A549 (cell line): Measurements from ENCODE around the gene MYLK. TPM values are rescaled to one million over a fixed set of nuclear protein-coding genes. Genes with fewer than 3 reads are reported as not detected.

Experiments used
- ATAC-seq, 2 experiments: fragments of 200-7000 bp in 1 of 2; fragments of >200 bp in 1 of 2; cut with Nextera tagmentation in 1 of 2; cut with Tn5 transposase in 1 of 2; 3 replicates each; pipeline versions ENCODE4 v1.8.0 to v1.9.1; 2018 to 2020; ENCODE audit warnings: mild to moderate bottlenecking in 1 of 2, moderate library complexity in 1 of 2
- CTCF ChIA-PET: fragments of 300-600 bp; sonication (Branson Sonifier 250); formaldehyde crosslinking; extraction: SDS; loops from one replicate; lab custom pipeline; 2021; ENCODE audit warnings: antibody characterized with exemption, inconsistent platforms; lab: Yijun Ruan, JAX
- POLR2A ChIA-PET: fragments of 350-600 bp; formaldehyde crosslinking; extraction: SDS; loops from one replicate; lab custom pipeline; 2021; ENCODE audit warnings: antibody characterized with exemption, inconsistent platforms; lab: Yijun Ruan, JAX
- DNase-seq, 2 experiments: peaks; one replicate each; pipeline versions ENCODE4 v3.0.0 to v3.0.0-alpha.2; 2011 to 2016; ENCODE audit warnings: low read depth in 1 of 2, low spot score in 1 of 2
- FAIRE-seq: peaks from 2 replicates; lab custom pipeline; 2011; peaks lifted over from hg19 to GRCh38; lab: Jason Lieb, UNC
- H3K27ac ChIP-seq, 2 experiments: fragments of >200 bp; sonication (Bioruptor Twin); formaldehyde crosslinking; 3 replicates each; pipeline ENCODE4 v1.5.1; 2016 to 2017
- H3K4me1 ChIP-seq: fragments of >200 bp; sonication (Bioruptor Twin); formaldehyde crosslinking; 3 replicates; pipeline ENCODE4 v1.6.1; 2016
- H3K4me2 ChIP-seq: fragments of >200 bp; sonication (Bioruptor Twin); formaldehyde crosslinking; 3 replicates; pipeline ENCODE4 v1.6.1; 2016
- H3K4me3 ChIP-seq: fragments of >200 bp; sonication (Bioruptor Twin); formaldehyde crosslinking; 3 replicates; pipeline ENCODE4 v1.5.1; 2016
- H3K9me3 ChIP-seq: fragments of >200 bp; sonication (Bioruptor Twin); formaldehyde crosslinking; 3 replicates; pipeline ENCODE4 v1.6.1; 2016
- BCL3 ChIP-seq: fragments of >200 bp; sonication (Bioruptor Twin); formaldehyde crosslinking; IDR thresholded peaks from 3 replicates; pipeline ENCODE4 v1.6.1; 2016
- BHLHE40 ChIP-seq: IDR thresholded peaks from 2 replicates; pipeline ENCODE4 v1.6.1; 2012; ENCODE audit warnings: low read depth, low read length, inconsistent platforms
- CHD4 ChIP-seq: fragments of 200-600 bp; sonication (generic); IDR thresholded peaks from 2 replicates; pipeline ENCODE4 v1.6.1; 2016; ENCODE audit warnings: antibody characterized with exemption, mild to moderate bottlenecking, borderline replicate concordance
- CTCF ChIP-seq: fragments of >200 bp; sonication (Bioruptor Twin); formaldehyde crosslinking; IDR thresholded peaks from 3 replicates; pipeline ENCODE4 v1.5.1; 2016
- ELK1 ChIP-seq: fragments of 150-350 bp; IDR thresholded peaks from 2 replicates; pipeline ENCODE4 v1.6.1; 2014; ENCODE audit warnings: low read depth, mild to moderate bottlenecking, low read length
- ESRRA ChIP-seq: fragments of 150-350 bp; IDR thresholded peaks from 2 replicates; pipeline ENCODE4 v1.6.1; 2014; ENCODE audit warnings: mild to moderate bottlenecking, low read length, borderline replicate concordance
- GATA3 ChIP-seq: IDR thresholded peaks from 2 replicates; pipeline ENCODE4 v1.6.1; 2012; ENCODE audit warnings: borderline replicate concordance
- HEYL ChIP-seq: fragments of 250-450 bp; sonication (Bioruptor Pico); IDR thresholded peaks from 2 replicates; pipeline ENCODE4 v1.8.0; 2021; ENCODE audit warnings: mild to moderate bottlenecking, moderate library complexity
- HMGXB4 ChIP-seq: fragments of 250-450 bp; sonication (Bioruptor Pico); IDR thresholded peaks from 2 replicates; pipeline ENCODE4 v1.5.0; 2021; ENCODE audit warnings: mild to moderate bottlenecking, moderate library complexity, borderline replicate concordance
- JUN ChIP-seq, 2 experiments: fragments of >200 bp; sonication (Bioruptor Twin); formaldehyde crosslinking; IDR thresholded peaks; 2 replicates in 1 of 2; 3 replicates in 1 of 2; pipeline ENCODE4 v1.6.1; 2016 to 2017
- KDM5A ChIP-seq: fragments of 200-600 bp; sonication (generic); IDR thresholded peaks from 2 replicates; pipeline ENCODE4 v1.6.1; 2016; ENCODE audit warnings: antibody characterized with exemption, mild to moderate bottlenecking
- MAFK ChIP-seq: fragments of 450-650 bp; IDR thresholded peaks from 2 replicates; pipeline ENCODE4 v1.6.1; 2014; ENCODE audit not compliant: partially characterized antibody
- MAZ ChIP-seq: fragments of 150-350 bp; IDR thresholded peaks from 2 replicates; pipeline ENCODE4 v1.6.1; 2014; ENCODE audit warnings: antibody characterized with exemption, low read depth, low read length, borderline replicate concordance
- MYC ChIP-seq: IDR thresholded peaks from 2 replicates; pipeline ENCODE4 v1.6.1; 2012; ENCODE audit warnings: mild to moderate bottlenecking, inconsistent platforms, low read length, improper control_type of control experiment, borderline replicate concordance
- NFE2L2 ChIP-seq: fragments of 150-350 bp; conservative IDR thresholded peaks from 2 replicates; pipeline ENCODE4 v1.6.1; 2014; ENCODE audit warnings: low read length
- NR3C1 ChIP-seq: fragments of >200 bp; sonication (Bioruptor Twin); formaldehyde crosslinking; IDR thresholded peaks from 3 replicates; pipeline ENCODE4 v1.6.1; 2017
- PHF8 ChIP-seq: fragments of 200-600 bp; sonication (generic); IDR thresholded peaks from 2 replicates; pipeline ENCODE4 v1.6.1; 2016; ENCODE audit warnings: low read depth, mild to moderate bottlenecking, antibody characterized with exemption, moderate library complexity, borderline replicate concordance
- POLR2A ChIP-seq: IDR thresholded peaks from 2 replicates; pipeline ENCODE4 v1.6.1; 2012; ENCODE audit warnings: mild to moderate bottlenecking, low read length
- RCOR1 ChIP-seq: fragments of 150-350 bp; IDR thresholded peaks from 2 replicates; pipeline ENCODE4 v1.6.1; 2014; ENCODE audit warnings: antibody characterized with exemption, low read length, low read depth
- SREBF2 ChIP-seq: fragments of 450-650 bp; IDR thresholded peaks from 2 replicates; pipeline ENCODE4 v1.6.1; 2014; ENCODE audit warnings: mild to moderate bottlenecking, moderate library complexity
- ZNF302 ChIP-seq: fragments of 250-450 bp; sonication (Bioruptor Pico); IDR thresholded peaks from 2 replicates; pipeline ENCODE4 v1.9.0; 2021; ENCODE audit warnings: inconsistent platforms, mild to moderate bottlenecking, moderate library complexity
- ZSCAN20 ChIP-seq: fragments of 250-450 bp; sonication (Bioruptor Pico); IDR thresholded peaks from 2 replicates; pipeline ENCODE4 v1.8.0; 2022; ENCODE audit warnings: mild to moderate bottlenecking, moderate library complexity
- WGBS: methylation state at CpG from one replicate; pipeline ENCODE4 v1.1.6; 2017; ENCODE audit errors: missing lambda C conversion rate; 5-methylcytosine and 5-hydroxymethylcytosine counted together
- polyA plus RNA-seq, 4 experiments: library from polyadenylated mRNA; depleted of rRNA in 3 of 4; stranded (reverse); fragments of >200 nt; fragmentation: RNase III in 1 of 4; extraction: RNeasy Plus Mini Kit Qiagen cat#74134 plus additional on column Dnase treatment in 1 of 4; gene quantifications; 2 replicates in 3 of 4; 3 replicates in 1 of 4; pipeline ENCODE4 v1.2.3, GENCODE V29; 2011 to 2017

Gene MYLK
- polyA plus RNA-seq, 2 of the 4 experiments (the other 2 are of a cell fraction): 16.9 to 17.4 TPM

GRCh38 chr3:123776071-123776782, 107.9 kb downstream of the MYLK start:
- WGBS: 77% methylated on average over 5 of the region's 5 CpGs
- ChIA-PET CTCF (interaction anchor here (0.6 to 5.7 kb wide), 6 partner anchors 13 to 85 kb away, joined by 3 to 23 read pairs (median 4); no protein-coding TSS in a partner anchor), POLR2A (no interaction called here)
- FAIRE-seq (no peak), ATAC-seq (no peak), DNase-seq (no peak)
- Histone ChIP-seq H3K4me2 (no peak overlapping the region), H3K4me1 (peaks cover 24% of the 10 kb centered on the region), H3K27ac (no peak overlapping the region), H3K9me3 (no peaks in the 10 kb centered on the region), H3K4me3 (no peak overlapping the region)
- TF ChIP-seq NR3C1 (no peak), MAFK (peak; percentile 11)

- H3K27ac ChIP-seq: no peak overlapping the region
- FAIRE-seq (no peak), ATAC-seq (no peak), DNase-seq (no peak)
- CTCF ChIA-PET: interaction anchor here (0.9 to 5.7 kb wide), 3 partner anchors 40 to 122 kb away, joined by 3 to 23 read pairs (median 3); no protein-coding TSS in a partner anchor
- POLR2A ChIA-PET: no interaction called here
- no peak overlapping the region for H3K4me3 ChIP-seq
- peaks cover 13% of the 10 kb centered on the region; the same call in 2 of the 3 replicates for H3K4me1 ChIP-seq
- no peak for TF ChIP-seq SREBF2
- no peak for TF ChIP-seq ELK1
- TF ChIP-seq MYC: no peak
- no peak for TF ChIP-seq ZNF302 (CRISPR knock-in tag)
- no peak for TF ChIP-seq PHF8
- no peak for TF ChIP-seq HMGXB4 (CRISPR knock-in tag)
- no peak for TF ChIP-seq BHLHE40
- no peak for TF ChIP-seq ESRRA
- TF ChIP-seq JUN (IDR thresholded peaks at IDR 0.05): no peak
- no peak for TF ChIP-seq HEYL
- TF ChIP-seq POLR2A: no peak
- no peak for TF ChIP-seq CTCF
- TF ChIP-seq MAZ: no peak
- TF ChIP-seq BCL3: no peak
- TF ChIP-seq KDM5A: no peak
- no peak for TF ChIP-seq RCOR1
- TF ChIP-seq NFE2L2: no peak
- no peak for TF ChIP-seq CHD4
- TF ChIP-seq ZSCAN20 (CRISPR knock-in tag): no peak
- no peak for TF ChIP-seq GATA3
- no peak overlapping the region for H3K4me2 ChIP-seq
- H3K9me3 ChIP-seq: no peaks in the 10 kb centered on the region
- 94% methylated on average over 3 of the region's 3 CpGs for WGBS
Observed at GRCh38 chr3:123774474-123774873, 109.7 kb downstream of the MYLK start.
